Tibial nerve (tissue), 4 donors: ENCODE data around the gene PPP1R17. TPM values are rescaled to one million over a fixed set of nuclear protein-coding genes. Genes with fewer than 3 reads are reported as not detected.

Experiments
- DNase-seq, 2 donors: peaks; one replicate each; pipeline ENCODE4 v3.0.0-alpha.2; 2019; ENCODE audit warnings: low spot score in 2 of 2
- H3K27ac ChIP-seq, 4 donors: fragments of 200-600 bp; sonication (generic) in 3 of 4; one replicate each; pipeline ENCODE4 v1.5.1; 2017 to 2019; ENCODE audit warnings: mild to moderate bottlenecking in 1 of 4
- H3K27me3 ChIP-seq, 2 donors: fragments of 200-600 bp; sonication (generic) in 1 of 2; one replicate each; pipeline versions ENCODE4 v1.5.1 to v1.6.0; 2017 to 2019
- H3K36me3 ChIP-seq, 3 donors: fragments of 200-600 bp; sonication (generic); one replicate each; pipeline ENCODE4 v1.5.1; 2018 to 2019
- H3K4me1 ChIP-seq, 4 donors: fragments of 200-600 bp; sonication (generic) in 3 of 4; one replicate each; pipeline ENCODE4 v1.5.1; 2017 to 2019
- H3K4me3 ChIP-seq, 4 donors: fragments of 200-600 bp; sonication (generic) in 3 of 4; one replicate each; pipeline ENCODE4 v1.5.1; 2017 to 2019; ENCODE audit warnings: mild to moderate bottlenecking in 1 of 4, moderate library complexity in 1 of 4
- H3K9me3 ChIP-seq, 4 donors: fragments of 200-600 bp; sonication (generic) in 3 of 4; one replicate each; pipeline ENCODE4 v1.5.1; 2017 to 2019
- EP300 ChIP-seq, 2 donors: sonication (generic); formaldehyde crosslinking; IDR thresholded peaks; one replicate each; pipeline ENCODE4 v1.6.1; 2017; ENCODE audit warnings: antibody characterized with exemption in 2 of 2, mild to moderate bottlenecking in 1 of 2
- POLR2A ChIP-seq, 2 donors: fragments of 450-650 bp; IDR thresholded peaks; one replicate each; pipeline ENCODE4 v1.6.1; 2017; ENCODE audit warnings: antibody characterized with exemption in 2 of 2, mild to moderate bottlenecking in 2 of 2, moderate library complexity in 2 of 2
- WGBS, 2 donors: methylation state at CpG; one replicate each; pipeline ENCODE4 v1.1.5; 2018; 5-methylcytosine and 5-hydroxymethylcytosine counted together
- total RNA-seq, 4 donors: library from RNA; depleted of rRNA; stranded (reverse); fragments of >200 nt; gene quantifications; one replicate each; pipeline ENCODE4 v1.1.0, GENCODE V29; 2016
- TF ChIP-seq, protein P1 (sequence below), 5 experiments: fragments of 200-600 bp in 3 of 5; fragments of 450-650 bp in 2 of 5; sonication (generic) in 3 of 5; IDR thresholded peaks; one replicate each; pipeline ENCODE4 v1.5.1; 2016 to 2019; ENCODE audit warnings: antibody characterized with exemption in 5 of 5, mild to moderate bottlenecking in 3 of 5, moderate library complexity in 2 of 5

The PPP1R17 gene
- total RNA-seq, 4 donors from 2014 or later: 0.30 TPM; not detected in 3

DNA sequence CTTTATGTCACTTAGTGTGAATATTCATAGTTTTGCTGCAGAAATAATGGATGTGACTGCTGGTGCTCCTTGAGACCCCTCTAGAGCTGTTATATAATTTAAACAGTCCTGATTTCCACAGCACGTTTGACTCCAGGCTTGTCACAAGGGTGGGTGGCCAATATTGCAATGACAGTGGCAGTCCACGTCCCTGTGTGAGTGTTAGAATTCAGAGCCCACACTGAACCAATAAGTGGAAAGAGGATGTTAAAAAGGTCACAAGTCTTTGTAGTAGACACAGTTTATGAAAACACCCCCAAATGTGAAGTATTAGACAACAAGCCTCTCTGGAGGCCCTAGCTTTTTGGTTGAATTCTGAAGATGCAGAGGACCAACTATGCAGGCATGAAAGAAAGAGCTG, 2.0 kb downstream of the PPP1R17 start:
- 42 to 61% methylated on average over 2 of the region's 2 CpGs for WGBS, 2 donors
- no peak for TF ChIP-seq POLR2A (IDR thresholded peaks at IDR 0.05)
- TF ChIP-seq, protein P1, sequence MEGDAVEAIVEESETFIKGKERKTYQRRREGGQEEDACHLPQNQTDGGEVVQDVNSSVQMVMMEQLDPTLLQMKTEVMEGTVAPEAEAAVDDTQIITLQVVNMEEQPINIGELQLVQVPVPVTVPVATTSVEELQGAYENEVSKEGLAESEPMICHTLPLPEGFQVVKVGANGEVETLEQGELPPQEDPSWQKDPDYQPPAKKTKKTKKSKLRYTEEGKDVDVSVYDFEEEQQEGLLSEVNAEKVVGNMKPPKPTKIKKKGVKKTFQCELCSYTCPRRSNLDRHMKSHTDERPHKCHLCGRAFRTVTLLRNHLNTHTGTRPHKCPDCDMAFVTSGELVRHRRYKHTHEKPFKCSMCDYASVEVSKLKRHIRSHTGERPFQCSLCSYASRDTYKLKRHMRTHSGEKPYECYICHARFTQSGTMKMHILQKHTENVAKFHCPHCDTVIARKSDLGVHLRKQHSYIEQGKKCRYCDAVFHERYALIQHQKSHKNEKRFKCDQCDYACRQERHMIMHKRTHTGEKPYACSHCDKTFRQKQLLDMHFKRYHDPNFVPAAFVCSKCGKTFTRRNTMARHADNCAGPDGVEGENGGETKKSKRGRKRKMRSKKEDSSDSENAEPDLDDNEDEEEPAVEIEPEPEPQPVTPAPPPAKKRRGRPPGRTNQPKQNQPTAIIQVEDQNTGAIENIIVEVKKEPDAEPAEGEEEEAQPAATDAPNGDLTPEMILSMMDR (IDR thresholded peaks at IDR 0.05): no peak
- no peak for TF ChIP-seq EP300 (IDR thresholded peaks at IDR 0.05)
- Histone ChIP-seq H3K4me1 (no peaks in the 10 kb centered on the region), H3K27me3 (no peaks in the 10 kb centered on the region), H3K27ac (no peak overlapping the region), H3K36me3 (no peaks in the 10 kb centered on the region), H3K9me3 (no peaks in the 10 kb centered on the region), H3K4me3 (no peak overlapping the region)
- no peak for DNase-seq

DNA sequence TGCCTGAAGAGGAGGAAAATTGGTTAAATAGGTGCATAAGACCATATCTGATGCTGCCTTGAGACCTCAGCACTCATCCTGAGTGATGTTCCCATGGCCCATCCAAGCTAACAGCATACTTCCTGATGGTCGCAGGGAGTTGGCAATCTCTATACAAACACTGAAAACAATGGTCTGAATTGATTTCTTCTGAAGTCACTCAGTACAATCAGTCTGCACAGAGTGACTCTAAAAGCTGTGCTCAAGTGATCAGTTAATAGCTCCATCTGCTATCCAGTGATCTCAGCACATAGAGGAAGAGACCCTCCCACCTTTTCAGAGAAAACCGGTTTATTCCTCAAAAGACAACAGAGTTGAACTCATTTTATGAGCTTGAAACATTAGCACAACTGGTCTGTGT, 3.9 kb downstream of the PPP1R17 start:
- Histone ChIP-seq H3K36me3 (no peaks in the 10 kb centered on the region), H3K27ac (no peak overlapping the region), H3K4me1 (no peaks in the 10 kb centered on the region), H3K4me3 (no peak overlapping the region), H3K9me3 (no peaks in the 10 kb centered on the region), H3K27me3 (no peaks in the 10 kb centered on the region)
- no peak for DNase-seq
- TF ChIP-seq POLR2A (IDR thresholded peaks at IDR 0.05): no peak
- no peak for TF ChIP-seq EP300 (IDR thresholded peaks at IDR 0.05)
- TF ChIP-seq, protein P1 (IDR thresholded peaks at IDR 0.05): no peak
- WGBS, 2 donors: 34 to 49% methylated on average over 2 of the region's 2 CpGs

DNA sequence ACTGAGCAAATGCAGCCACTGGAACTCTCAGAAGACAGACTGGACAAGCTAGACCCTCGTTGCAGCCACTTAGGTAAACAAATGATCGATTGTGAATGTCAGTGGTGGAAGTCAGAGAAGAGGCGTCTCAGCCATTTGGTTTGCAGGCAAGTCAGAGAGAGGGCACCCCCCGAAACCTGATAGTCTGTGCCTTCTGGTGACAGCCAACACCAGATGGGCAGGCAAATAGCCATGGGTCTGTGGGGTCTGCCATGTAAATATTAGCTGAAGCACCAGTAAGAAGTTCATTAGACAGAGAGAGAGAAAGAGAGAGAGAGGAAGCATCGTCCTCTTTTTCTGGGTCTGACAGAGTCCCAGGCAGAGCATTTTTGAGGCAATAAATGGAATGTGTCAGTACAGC, 5.4 kb downstream of the PPP1R17 start:
- H3K4me1 ChIP-seq: no peaks in the 10 kb centered on the region
- no peaks in the 10 kb centered on the region for H3K27me3 ChIP-seq
- no peak for DNase-seq
- H3K9me3 ChIP-seq: no peaks in the 10 kb centered on the region
- no peaks in the 10 kb centered on the region for H3K36me3 ChIP-seq
- TF ChIP-seq, protein P1 (IDR thresholded peaks at IDR 0.05): no peak
- TF ChIP-seq POLR2A (IDR thresholded peaks at IDR 0.05) (no peak), EP300 (IDR thresholded peaks at IDR 0.05) (no peak)
- 27 to 38% methylated on average over 5 of the region's 5 CpGs for WGBS, 2 donors
- no peak overlapping the region for H3K27ac ChIP-seq
- no peak overlapping the region for H3K4me3 ChIP-seq

DNA sequence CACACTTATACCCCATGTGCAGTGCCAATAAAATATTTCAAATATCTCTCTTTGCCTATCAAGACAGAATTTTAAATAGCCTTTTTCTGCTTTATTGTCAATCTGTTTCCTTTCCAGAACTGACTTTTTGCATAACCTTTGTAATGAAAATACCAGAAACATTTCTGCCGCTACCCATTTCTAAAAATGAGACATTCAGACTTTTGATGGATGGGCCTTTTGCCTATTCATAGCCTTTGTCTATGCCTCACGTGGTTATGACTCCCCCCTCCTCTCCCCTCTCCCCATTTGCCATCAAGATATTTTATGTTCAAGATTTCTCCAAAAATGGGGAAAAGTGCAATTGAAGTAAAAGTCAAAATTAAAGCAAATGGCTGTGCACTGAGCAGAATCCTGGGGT, 5.9 kb downstream of the PPP1R17 start:
- no peak for DNase-seq
- Histone ChIP-seq H3K27me3 (no peaks in the 10 kb centered on the region), H3K36me3 (no peaks in the 10 kb centered on the region), H3K9me3 (no peaks in the 10 kb centered on the region), H3K4me3 (no peak overlapping the region), H3K4me1 (no peaks in the 10 kb centered on the region), H3K27ac (no peak overlapping the region)
- TF ChIP-seq POLR2A (IDR thresholded peaks at IDR 0.05): no peak
- TF ChIP-seq, protein P1 (IDR thresholded peaks at IDR 0.05): no peak
- 24 to 30% methylated on average over 2 of the region's 2 CpGs for WGBS, 2 donors

DNA sequence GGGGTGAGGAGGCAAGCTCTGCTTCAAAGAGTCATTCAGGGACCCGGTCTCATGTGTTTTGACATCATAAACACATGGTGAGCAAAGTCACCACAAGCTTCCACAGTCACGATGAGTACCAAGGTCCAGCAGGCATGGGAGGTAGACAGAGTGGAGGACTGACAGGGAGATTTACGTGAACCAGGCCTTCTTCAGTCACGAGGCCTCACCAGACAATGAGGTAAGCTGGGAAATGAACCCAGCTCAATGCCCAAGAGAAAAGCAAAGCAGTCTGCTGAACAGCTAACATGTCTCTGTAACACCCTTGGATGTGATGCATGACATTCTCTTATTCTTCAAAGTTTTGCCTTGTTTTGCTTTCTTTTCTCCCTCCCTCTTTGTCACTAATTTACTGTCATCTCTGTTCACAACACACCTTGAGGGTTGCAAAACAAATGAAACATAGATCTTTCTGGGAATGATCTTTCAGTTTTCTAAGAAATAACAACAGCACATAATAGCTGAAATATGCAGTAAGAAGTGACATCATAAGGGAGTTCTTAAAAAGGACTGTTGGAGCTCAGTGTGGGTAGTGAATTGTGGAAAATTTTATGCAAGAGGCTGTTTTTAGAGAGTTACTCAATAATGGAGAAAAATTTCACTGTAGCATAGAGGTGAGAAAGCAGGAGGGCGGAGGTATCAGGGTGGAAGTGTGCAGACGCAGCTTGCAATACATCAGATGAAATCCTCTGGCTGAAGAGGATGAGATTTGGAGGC, 9.0 kb downstream of the PPP1R17 start:
- no peaks in the 10 kb centered on the region for H3K36me3 ChIP-seq
- no peak for TF ChIP-seq POLR2A (IDR thresholded peaks at IDR 0.05)
- TF ChIP-seq, protein P1 (IDR thresholded peaks at IDR 0.05): no peak
- TF ChIP-seq EP300 (IDR thresholded peaks at IDR 0.05): no peak
- 60 to 71% methylated on average over 6 of the region's 6 CpGs for WGBS, 2 donors
- DNase-seq: no peak
- H3K27me3 ChIP-seq: no peaks in the 10 kb centered on the region
- no peaks in the 10 kb centered on the region for H3K9me3 ChIP-seq
- H3K4me1 ChIP-seq: no peaks in the 10 kb centered on the region
- H3K4me3 ChIP-seq: no peak overlapping the region
- no peak overlapping the region for H3K27ac ChIP-seq
